HG02885 (cell line): ENCODE measurements around the gene MALT1.
A peak's percentile ranks its signal among the peaks of the same experiment; 100 is the strongest.
"Not testable (repeated sequence)": the region's sequence is repeated elsewhere in the genome, so short reads cannot be mapped to it uniquely, and the experiment has no call there.

Source experiments
- ATAC-seq: cut with Tn5 transposase; IDR thresholded peaks from one replicate; pipeline ENCODE4 v1.9.1; 2021; ENCODE audit warnings: mild to moderate bottlenecking; ENCODE audit not compliant: unreplicated experiment, poor library complexity

MALT1 gene

DNA sequence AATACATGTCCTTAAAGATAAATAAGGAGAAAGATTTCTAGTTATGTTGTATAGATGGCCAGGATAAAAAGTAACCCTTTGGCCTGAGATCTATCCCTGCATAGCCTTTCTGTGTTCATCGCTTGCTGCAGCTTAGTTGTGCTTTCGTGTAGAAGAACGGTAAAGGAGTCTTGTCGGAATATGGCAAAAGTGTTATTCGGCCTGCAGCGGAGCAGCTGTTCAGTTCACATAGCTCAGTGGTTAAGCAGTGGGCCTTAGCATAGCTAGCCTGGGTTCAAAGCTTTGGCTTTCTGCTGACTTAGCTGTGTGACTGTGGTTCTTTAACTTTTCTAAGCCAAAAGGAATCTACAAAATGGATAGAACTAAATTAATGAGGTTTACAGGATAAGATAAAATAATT lies 55.4 kb downstream of the MALT1 start:
- no peak for ATAC-seq

DNA sequence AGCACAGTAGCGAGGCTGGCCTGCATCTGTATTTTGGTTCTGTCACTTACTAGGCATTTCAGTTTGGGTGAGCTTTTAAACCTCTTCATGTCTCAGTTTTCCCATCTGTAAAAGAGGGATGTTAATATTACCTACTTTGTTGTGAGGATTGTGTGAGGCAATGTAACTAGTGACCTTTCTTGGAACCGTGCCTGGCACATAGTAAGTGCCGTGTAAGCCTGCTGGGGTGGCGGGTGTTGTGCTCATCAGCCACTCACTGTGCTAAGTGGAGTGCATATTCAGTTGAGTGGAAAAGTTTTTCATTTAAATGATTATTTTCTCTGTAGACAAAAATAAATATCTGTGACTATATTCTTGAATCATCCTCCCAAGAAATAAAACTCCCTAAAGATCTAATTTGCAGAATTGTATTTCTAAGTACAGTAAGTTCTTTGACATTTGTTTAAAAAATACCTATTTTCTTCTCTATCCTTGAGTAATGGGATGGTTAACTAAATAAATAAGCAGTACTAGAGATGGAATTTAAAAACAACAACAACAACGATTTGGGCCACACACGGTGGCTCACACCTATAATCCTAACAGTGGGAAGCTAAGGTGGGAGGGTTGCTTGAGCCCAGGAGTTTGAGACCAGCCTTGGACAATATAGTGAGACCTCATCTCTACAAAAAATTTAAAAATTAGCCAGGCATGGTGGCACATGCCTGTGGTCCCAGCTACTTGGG lies 56.7 kb downstream of the MALT1 start:
- no peak for ATAC-seq

DNA sequence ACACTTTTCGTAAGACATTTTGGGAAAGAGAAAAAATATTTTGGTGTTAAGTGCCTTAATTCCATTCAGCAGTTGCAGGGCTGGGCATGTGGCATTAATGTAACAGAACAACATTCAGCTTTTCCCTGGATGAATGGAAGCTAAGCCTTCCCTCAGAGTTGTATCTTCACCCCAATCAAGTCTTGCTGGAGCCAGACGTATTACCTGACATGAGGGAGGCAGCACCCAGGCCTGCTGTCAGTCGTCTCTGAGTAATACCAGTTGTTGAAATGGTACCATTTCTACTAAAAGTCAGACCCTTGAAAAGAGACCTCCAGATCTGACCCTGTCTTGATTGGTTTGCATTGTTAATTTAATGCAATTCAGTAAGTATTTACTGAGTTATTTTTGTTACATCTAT lies 57.5 kb downstream of the MALT1 start:
- ATAC-seq = no peak

DNA sequence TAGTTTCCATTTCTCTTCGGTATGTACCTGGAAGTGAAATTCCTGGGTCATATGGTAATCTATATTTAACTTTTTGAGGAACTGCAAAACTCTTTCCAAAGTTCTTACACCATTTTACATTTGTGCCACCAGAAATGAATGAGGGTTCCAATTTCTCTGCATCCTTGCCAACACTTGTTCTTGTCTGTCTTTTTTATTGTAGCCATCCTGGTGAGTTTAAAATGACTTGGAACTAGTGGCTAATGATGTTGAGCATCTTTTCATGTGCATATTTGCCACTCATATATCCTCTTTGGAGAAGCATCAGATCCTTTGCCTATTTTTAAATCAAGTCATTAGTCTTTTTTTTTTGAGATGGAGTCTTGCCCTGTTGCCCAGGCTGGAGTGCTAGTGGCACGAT lies 59.4 kb downstream of the MALT1 start:
- ATAC-seq = no peak

DNA sequence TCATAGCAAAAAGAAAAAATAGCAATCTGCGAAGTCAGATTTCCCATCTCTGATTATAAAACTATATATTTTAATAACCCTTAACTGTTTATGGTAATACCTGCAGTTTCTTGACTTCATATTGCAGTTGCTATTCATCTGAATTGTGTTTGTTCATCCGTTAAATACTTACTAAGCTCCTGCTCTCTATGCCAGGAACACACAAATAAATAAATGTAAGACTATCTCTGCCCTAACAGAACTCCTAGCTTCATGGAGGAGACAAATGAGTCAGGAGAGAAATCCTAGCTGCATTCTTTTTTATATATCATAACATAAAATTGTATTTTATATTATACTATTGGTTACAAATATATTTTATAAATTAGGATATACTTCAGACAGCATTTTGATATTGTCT lies 61.2 kb downstream of the MALT1 start:
- ATAC-seq = no peak

DNA sequence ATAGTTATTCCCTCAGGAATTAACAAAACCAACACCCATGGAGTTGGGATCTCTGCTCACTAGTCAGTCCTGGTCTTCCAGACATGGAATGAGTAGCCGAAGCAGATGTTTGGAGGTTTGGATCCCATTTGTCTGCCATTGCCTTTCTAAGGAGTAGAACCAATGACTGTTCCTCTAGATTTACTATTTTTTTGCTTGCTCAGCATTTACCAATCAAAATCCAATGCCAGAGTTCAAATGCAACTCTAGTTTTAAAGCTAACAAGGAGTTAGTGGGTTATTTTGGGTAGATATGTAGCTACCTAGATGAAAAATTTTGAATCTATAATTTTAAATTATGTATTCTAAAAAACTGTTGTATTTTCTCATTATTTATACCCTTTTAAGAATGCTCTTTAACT lies 62.6 kb downstream of the MALT1 start:
- ATAC-seq = no peak

DNA sequence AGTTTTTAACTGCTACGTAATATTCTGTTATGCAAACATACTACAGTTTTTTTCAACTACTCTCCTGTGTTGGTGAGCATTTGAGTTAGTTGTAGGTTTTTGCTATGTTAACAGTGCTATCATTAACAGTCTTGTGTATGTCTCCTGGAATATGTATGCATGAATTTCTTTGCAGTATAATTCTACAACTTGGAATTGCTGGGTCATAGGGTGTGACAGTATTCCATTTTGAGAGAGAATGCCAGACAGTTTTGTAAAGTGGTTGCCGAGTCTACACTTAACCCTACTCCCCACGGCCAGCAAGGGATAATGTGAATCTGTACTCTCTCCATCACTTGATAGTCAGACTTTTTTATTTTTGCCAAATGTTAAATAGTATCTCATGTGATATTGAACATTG lies 67.1 kb downstream of the MALT1 start:
- ATAC-seq = no peak

DNA sequence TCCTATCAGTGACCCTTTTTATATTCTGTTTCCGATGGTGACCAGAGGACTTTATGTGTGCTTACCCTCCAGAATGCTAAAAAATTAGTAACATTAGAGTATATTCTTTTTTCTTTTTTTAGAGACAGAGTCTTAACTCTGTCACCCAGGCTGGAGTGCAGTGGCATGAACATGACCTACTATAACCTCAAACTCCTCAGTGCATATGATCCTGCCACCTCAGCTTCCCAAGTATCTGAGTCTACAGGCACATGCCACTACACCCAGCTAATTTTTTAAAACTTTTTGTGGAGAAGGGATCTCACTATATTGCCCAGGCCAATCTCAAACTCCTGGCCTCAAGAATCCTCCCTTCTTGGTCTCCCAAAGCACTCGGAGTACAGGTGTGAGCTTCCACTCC lies 74.6 kb downstream of the MALT1 start:
- no peak for ATAC-seq

DNA sequence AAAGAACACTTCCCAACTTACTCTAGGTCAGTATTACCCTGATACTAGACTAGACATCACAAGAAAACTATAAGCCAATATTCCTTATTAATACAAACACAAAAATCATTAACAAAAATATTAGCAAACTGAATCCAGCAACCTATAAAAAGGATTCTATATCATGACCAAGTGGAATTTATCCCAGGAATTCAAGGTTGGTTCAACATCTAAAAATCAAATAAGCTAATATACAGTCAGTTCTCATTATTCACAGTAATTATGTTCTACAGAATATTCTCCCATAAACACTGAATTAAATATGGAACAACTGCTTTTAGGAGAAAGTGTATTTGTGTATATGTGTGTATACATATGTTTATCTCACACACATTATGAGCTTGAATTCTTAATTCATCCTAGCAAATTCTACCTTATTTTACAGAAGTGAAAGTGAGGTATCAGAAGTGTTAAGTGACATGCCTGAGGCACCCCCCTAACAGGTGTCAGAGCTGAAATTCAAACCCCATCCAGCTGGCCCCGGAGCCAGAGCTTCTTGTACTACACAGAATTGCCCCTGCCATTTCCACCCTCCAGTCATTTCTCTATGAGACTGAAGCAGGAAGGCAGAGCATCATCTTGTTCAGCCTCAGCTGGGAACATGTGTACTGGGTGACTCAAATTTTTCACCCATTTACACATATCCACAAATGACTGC lies 77.8 kb downstream of the MALT1 start:
- no peak for ATAC-seq

DNA sequence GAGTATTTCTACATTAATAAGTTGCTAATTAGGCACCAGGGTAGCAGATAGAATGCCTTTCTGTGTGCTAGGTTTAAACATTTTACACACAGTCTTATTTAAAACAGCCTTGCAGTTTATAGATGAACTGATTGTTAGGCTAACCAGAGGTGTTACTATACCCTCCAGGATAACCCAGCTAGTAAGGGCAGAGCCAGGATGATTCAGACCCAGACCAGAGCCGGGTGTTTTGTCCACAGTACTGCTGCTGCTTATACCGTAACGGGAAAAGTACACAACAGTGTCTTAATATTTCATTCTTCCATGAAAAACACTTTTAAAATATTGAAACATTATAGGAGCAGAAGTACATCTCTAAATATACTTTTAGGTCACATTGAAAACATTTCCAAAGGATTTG lies 82.7 kb downstream of the MALT1 start:
- no peak for ATAC-seq

DNA sequence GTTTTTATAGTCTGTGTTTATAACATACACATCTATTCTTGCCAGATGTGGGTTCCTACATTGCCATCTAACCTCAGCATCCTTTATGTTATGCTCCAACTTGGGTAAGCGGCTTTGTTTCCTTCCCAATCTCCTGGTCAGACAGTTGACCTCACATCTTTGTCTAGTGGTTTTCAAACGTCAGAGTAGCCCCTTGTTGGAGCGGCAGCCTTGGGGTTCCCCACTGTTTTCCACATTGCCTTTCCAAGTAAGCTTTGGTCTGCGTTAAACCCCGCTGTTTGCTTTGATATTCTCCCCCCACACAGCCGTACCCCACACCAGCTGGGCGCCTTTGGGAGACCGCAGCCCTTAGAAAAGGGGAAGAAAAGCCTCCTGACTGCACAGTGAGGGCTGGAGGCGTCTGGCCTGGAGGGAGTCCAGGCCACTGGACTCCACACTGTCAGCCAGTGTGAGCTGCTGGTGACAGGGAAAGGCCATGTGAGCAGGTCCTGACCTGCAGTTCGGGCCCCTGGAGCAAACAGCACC lies 83.3 kb downstream of the MALT1 start:
- ATAC-seq = no peak

DNA sequence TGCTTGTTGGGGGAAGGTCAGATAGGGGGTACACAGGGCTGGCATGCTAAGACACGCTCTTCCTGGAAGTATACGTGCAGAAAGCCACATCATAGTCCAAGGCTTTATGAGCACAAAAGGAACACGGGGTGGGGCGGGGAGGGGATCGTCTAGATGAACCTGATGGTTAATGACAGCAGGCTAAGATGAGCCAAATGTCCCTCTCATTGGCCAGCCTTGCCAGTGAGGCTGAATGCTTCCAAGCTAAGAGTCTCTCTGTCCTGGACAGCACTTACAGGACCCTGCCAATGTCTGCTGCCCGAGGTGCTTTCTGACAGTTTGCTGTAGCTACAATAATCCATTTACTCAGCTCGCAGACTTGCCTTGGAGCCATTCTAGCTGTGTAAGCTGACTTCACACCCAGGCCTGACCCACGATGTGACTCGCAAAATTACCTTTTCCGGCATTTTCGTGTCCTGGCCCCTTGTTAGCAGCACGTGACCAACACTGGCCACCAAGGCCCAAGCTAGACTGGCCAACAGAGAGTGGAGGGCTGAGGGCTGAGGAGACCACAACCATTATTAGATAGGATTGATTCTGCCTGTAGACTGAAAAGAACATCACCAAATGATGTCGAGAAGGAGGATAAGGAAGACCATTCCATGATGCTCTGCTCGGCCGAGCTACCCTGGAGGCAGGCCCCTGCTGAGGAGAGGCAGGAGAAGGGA lies 84.2 kb downstream of the MALT1 start:
- no peak for ATAC-seq

DNA sequence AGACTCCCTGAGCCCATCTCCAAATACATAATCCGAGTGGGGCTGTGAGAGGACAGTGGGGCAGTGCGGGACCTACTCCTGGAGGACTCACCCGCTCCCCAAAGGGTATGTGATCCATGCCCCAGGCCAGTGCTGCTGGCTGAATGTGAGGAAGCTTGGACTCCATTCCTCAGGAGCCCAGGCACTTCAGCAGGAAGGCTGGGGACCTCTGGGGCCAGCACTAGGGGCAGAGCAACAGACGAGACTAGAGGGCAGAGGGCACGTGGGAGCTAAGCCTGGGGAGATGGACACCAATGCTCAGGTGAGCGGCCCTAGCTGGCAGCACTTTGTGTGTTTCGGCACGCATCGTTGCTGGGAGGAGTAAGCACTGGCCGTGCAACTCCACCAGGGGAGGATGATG lies 84.9 kb downstream of the MALT1 start:
- no peak for ATAC-seq

DNA sequence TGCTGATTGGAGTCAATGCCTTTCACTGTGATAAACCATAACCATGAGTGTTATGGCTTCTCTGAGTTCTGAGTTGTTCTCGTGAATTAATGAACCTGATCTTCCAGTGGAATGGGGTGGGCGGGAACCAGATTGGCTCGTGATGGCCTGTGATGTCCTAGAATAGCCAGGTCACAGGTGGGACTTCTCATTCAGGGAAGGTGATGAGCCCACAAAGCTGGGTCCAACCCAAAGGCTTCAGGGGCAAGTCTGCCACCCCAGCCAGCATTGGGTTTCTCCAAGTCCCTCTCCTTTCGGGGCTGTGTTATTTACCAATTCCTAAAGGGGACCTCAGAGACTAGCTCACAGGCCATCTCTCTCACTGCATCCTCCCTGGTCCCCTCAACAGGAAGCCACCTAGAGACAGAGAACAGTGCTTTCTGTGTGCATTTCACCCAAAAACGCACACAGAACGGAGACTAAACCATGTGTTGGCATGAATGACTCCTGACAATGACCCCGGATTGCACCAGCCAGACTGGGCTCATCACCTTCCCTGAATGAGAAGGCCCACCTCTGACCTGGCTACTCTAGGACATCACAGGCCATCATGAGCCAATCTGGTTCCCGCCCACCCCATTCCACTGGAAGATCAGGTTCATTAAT lies 85.5 kb downstream of the MALT1 start:
- ATAC-seq = no peak

DNA sequence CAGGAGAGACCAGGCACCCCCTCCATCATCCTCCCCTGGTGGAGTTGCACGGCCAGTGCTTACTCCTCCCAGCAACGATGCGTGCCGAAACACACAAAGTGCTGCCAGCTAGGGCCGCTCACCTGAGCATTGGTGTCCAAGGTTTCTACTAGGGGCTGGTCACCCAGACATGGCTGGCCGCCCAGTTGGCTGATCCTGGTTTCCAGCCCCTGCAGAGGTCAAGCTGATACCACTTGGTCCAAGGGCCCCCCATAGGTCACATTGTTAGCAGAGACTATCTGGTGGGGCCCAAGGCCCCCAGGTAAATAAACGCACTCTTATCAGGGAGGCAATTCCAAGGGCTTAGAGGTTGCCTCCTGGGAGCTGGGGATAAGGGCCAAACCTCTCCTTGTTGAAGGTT lies 86.1 kb downstream of the MALT1 start:
- ATAC-seq = not testable (repeated sequence)

DNA sequence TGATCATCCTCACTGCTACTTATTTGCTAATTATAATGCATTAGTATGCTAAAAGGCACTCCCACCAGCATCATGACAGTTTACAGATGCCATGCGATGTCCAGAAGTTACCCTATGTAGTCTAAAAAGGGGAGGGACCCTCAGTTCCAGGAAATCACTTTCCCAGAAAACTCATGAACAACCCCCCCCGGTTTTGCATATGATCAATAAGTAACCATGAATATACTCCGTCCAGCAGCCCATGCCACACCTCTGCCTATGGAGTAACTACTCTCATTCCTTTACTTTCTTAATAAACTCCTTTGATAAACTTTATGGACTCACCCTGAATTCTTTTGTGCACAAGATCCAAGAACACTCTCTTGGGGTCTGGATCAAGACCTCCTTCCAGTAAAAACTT lies 86.8 kb downstream of the MALT1 start:
- no peak for ATAC-seq

DNA sequence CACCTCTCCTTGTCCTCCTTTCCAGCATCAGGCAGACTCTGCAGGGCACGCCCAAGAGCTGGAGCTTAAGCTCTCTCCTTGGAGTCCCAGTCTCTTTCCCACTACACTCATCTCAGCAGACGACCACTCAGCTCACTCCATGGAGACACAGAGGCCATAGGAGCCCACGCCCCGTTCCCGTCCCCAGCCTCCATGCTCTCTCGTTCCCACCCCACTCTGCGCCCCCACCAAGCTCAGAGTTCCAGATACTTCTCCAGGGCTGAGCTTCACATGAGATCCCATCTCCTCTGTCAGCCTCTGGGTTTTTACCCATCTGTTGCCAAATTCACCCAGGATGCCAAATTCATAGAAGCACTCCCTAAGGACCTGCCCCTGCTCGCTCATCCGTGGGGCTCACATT lies 87.3 kb downstream of the MALT1 start:
- ATAC-seq = no peak

DNA sequence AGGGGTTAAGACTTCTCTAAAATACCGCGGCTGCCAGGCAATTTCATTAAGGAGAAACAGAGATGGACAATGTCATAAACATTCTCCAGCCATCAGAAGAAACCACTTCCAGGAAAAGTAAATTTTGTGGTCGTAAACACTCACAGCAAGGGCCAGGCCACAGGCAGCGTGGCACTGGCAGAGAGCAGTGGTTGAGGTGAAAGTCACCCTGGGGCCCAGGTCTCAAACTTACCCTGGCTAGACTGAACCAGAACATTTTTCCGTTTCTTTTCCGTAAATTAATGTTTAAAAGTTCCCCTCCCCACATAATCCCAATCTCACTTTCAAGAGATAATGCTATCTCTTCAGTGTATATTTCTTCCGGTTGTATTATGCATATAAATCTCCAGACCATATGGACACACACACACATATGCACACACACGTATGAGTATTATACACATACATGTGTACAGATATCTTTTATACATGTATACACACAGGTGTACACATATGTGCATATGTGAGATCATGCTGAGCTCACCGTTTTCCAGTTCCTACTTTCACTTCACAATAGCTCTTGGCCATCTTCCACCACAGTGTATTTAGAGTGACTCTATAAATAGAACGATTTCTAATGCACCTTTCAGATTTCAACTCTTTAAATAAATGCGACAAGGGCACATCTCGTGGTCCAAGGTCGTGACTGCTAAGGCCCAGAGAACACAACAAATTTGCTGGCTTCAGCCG lies 90.1 kb downstream of the MALT1 start:
- peak; percentile 85 for ATAC-seq

DNA sequence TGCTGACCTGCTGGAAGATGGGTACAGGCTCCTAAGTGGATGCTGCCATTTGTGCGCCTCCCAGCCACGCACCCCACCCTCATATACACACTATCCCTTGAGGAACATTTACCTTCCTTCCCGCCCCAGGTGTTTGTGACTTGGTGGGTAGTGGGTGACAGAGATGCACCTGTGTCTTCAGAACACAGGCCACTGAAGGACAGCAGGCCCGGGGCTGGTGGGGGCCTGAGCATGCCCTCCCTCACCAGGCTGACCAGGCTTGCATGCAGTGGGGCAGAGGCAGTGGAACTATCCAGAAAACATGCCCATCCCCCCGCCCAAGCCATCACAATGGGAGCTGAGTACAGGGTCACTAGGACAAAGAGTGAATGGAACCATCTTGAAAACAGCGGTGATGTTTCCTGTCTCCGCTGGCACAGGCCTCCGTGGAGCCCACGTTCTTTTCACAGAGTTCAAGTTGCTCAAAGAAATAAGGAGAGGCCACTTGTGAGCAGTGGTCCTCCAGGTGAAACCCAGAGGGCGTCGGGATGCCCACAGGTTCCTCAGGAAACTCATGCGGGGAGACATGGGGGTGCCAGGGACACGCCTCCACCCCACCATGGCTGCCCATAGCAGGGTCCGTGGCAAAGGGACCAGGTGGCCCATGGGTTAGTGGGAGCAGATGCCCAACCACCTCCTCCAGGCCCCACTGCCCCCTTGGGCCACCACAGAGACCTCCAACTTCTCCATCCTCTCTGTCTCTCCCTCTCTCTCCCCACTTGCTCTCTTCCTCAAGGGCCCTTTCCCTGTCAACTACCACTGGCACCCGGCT lies 90.9 kb downstream of the MALT1 start:
- no peak for ATAC-seq
